Esophagus muscularis mucosa (tissue), 4 donors: ENCODE data around the gene TTC7B. TPM values are rescaled to one million over a fixed set of nuclear protein-coding genes. Genes with fewer than 3 reads are reported as not detected.

Experiments
- DNase-seq: peaks from one replicate; pipeline ENCODE4 v3.0.0-alpha.2; 2017; ENCODE audit errors: extremely low spot score
- H3K27ac ChIP-seq, 4 donors: fragments of 200-600 bp; sonication (generic); replicated peaks in 1 of 4; 1 replicate in 3 of 4; 2 replicates in 1 of 4; pipeline ENCODE4 v1.5.1; 2016 to 2019; ENCODE audit warnings: mild to moderate bottlenecking in 1 of 4
- H3K27me3 ChIP-seq, 4 donors: fragments of 200-600 bp; sonication (generic); one replicate each; pipeline versions ENCODE4 v1.5.1 to v1.6.0; 2016 to 2019
- H3K36me3 ChIP-seq, 4 donors: fragments of 200-600 bp; sonication (generic); one replicate each; pipeline ENCODE4 v1.5.1; 2016 to 2019
- H3K4me1 ChIP-seq, 4 donors: fragments of 200-600 bp; sonication (generic); one replicate each; pipeline ENCODE4 v1.5.1; 2016 to 2019
- H3K4me3 ChIP-seq, 4 donors: fragments of 200-600 bp; sonication (generic); 1 replicate in 2 of 4; 2 replicates in 2 of 4; pipeline ENCODE4 v1.5.1; 2016 to 2019; ENCODE audit warnings: mild to moderate bottlenecking in 4 of 4, moderate library complexity in 1 of 4
- H3K9me3 ChIP-seq, 4 donors: fragments of 200-600 bp; sonication (generic); 1 replicate in 3 of 4; 2 replicates in 1 of 4; pipeline ENCODE4 v1.5.1; 2016 to 2019
- CTCF ChIP-seq, 3 experiments: fragments of 200-600 bp in 2 of 3; fragments of 450-650 bp in 1 of 3; sonication (generic) in 2 of 3; IDR thresholded peaks; one replicate each; pipeline ENCODE4 v1.5.1; 2017 to 2019; ENCODE audit warnings: antibody characterized with exemption in 3 of 3, mild to moderate bottlenecking in 2 of 3, moderate library complexity in 1 of 3
- EP300 ChIP-seq: sonication (generic); formaldehyde crosslinking; IDR thresholded peaks from one replicate; pipeline ENCODE4 v1.6.1; 2017; ENCODE audit warnings: antibody characterized with exemption
- POLR2A ChIP-seq: fragments of 450-650 bp; IDR thresholded peaks from one replicate; pipeline ENCODE4 v1.6.1; 2017; ENCODE audit warnings: antibody characterized with exemption, moderate library complexity, mild to moderate bottlenecking, low read depth
- POLR2AphosphoS5 ChIP-seq, 2 donors: sonication (generic); formaldehyde crosslinking; IDR thresholded peaks; one replicate each; pipeline ENCODE4 v1.6.1; 2017; ENCODE audit warnings: antibody characterized with exemption in 2 of 2
- WGBS: methylation state at CpG from one replicate; pipeline ENCODE4 v1.1.5; 2018; 5-methylcytosine and 5-hydroxymethylcytosine counted together
- intact Hi-C: fragments of 100-400 bp; cut with DNase I; formaldehyde crosslinking; loops from one replicate; pipeline ENCODE4 v1.15.1; 2023
- total RNA-seq, 4 donors: library from RNA; depleted of rRNA; stranded (reverse); fragments of >200 nt; gene quantifications; one replicate each; pipeline versions ENCODE4 v1.1.0 to v1.2.1, GENCODE V29; 2016

Gene TTC7B
- total RNA-seq, 4 donors from 2014 or later: 54.4 to 148 (median 113) TPM

DNA sequence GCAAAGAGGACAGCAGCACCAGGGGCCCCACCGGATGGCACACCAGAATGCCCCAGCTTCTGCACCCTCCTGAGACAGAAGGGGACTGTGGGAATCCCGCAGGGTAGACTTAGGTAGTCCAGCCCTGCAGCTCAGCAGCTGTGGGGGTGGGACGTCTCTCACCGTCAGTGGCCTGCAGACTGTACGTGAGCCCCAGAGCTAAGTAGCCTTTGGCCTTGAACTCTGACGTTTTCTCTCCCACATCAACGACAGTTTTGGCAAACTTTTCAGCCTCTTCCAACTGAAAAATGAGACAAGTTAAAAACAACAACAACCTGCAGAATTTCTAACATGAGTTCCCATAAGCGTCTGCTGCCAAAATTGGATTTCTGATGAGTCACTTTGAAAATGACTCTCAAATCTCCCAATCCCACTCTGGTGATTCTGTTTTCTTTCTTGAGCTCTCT, 161.4 kb downstream of the TTC7B start:
- no peak for DNase-seq
- Histone ChIP-seq H3K9me3 (no peaks in the 10 kb centered on the region), H3K27ac (peak overlapping the region; percentile 10 to 52 (median 24)), H3K36me3 (peaks cover 0 to 46% (median 19%) of the 10 kb centered on the region in 4 donors), H3K27me3 (no peaks in the 10 kb centered on the region), H3K4me1 (peaks cover 7 to 73% (median 62%) of the 10 kb centered on the region in 4 donors), H3K4me3 (no peak overlapping the region)
- TF ChIP-seq POLR2A (no peak), EP300 (no peak), CTCF (IDR thresholded peaks at IDR 0.05) (no peak), POLR2AphosphoS5 (IDR thresholded peaks at IDR 0.05) (no peak)
- WGBS: 57% methylated on average over 6 of the region's 8 CpGs
- intact Hi-C loops: no loop called here

- no peak for TF ChIP-seq POLR2AphosphoS5 (IDR thresholded peaks at IDR 0.05)
- TF ChIP-seq POLR2A: no peak
- TF ChIP-seq CTCF (IDR thresholded peaks at IDR 0.05): no peak
- TF ChIP-seq EP300: no peak
- Histone ChIP-seq H3K4me3 (no peak overlapping the region), H3K27me3 (no peaks in the 10 kb centered on the region), H3K9me3 (no peaks in the 10 kb centered on the region), H3K4me1 (peaks cover 7 to 87% (median 72%) of the 10 kb centered on the region in 4 donors), H3K36me3 (peaks cover 0 to 31% (median 13%) of the 10 kb centered on the region in 4 donors), H3K27ac (peak overlapping the region; percentile 3 to 56 (median 36))
- 51% methylated on average over 6 of the region's 6 CpGs for WGBS
- no peak for DNase-seq
- intact Hi-C loops: no loop called here
Measured at GRCh38 chr14:90652626-90653025, 163.6 kb downstream of the TTC7B start.

DNA sequence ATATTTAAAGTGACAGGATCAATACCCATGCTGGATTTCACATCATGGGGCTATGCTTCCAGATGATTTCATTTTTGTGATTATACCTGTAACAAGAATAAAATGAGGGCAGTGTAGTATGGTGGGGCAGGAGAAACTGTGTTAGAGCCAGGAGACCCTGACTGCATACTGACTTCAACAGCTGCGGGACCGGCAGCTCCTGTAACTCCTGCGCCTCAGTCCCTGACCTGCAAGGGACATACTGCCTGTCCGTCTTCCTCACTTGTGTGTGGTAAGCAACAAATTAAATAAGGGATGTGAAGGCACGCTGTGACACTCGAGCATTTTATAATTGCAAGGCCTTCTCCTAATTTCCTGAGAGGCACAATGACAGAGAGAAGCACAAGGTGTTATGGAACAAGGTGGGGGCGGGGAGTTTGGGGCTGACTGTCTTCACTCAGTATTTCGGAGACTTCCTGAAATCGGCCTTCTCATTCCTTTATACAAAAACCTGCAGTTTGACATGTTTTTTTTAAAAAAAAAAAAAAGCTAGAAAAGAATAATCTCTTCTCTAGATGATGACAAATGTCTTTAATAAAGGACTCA, 164.2 kb downstream of the TTC7B start:
- H3K27ac ChIP-seq: peak overlapping the region; percentile 21 to 56 (median 36)
- no peaks in the 10 kb centered on the region for H3K27me3 ChIP-seq
- peaks cover 0 to 27% (median 11%) of the 10 kb centered on the region in 4 donors for H3K36me3 ChIP-seq
- intact Hi-C loops: no loop called here
- H3K4me3 ChIP-seq: no peak overlapping the region
- H3K9me3 ChIP-seq: no peaks in the 10 kb centered on the region
- DNase-seq: no peak
- TF ChIP-seq CTCF (IDR thresholded peaks at IDR 0.05): no peak
- TF ChIP-seq POLR2AphosphoS5 (IDR thresholded peaks at IDR 0.05): no peak
- no peak for TF ChIP-seq EP300
- no peak for TF ChIP-seq POLR2A
- H3K4me1 ChIP-seq: peaks cover 6 to 85% (median 68%) of the 10 kb centered on the region in 4 donors
- 67% methylated on average over 9 of the region's 9 CpGs for WGBS

GRCh38 chr14:90651271-90651804, 164.9 kb downstream of the TTC7B start:
- no peak overlapping the region for H3K4me3 ChIP-seq
- TF ChIP-seq EP300 (no peak), POLR2A (no peak), POLR2AphosphoS5 (IDR thresholded peaks at IDR 0.05) (no peak), CTCF (IDR thresholded peaks at IDR 0.05) (no peak)
- no peak for DNase-seq
- WGBS: 60% methylated on average over 5 of the region's 5 CpGs
- intact Hi-C loops: no loop called here
- H3K27me3 ChIP-seq: no peaks in the 10 kb centered on the region
- peaks cover 2 to 86% (median 63%) of the 10 kb centered on the region in 4 donors for H3K4me1 ChIP-seq
- H3K9me3 ChIP-seq: no peaks in the 10 kb centered on the region
- H3K27ac ChIP-seq: peak overlapping the region; percentile 21 to 56 (median 36)
- H3K36me3 ChIP-seq: peaks cover 0 to 29% (median 9%) of the 10 kb centered on the region in 4 donors
